Fibroblast of skin of back (primary cell): ENCODE measurements around the gene SDCBP2. TPM values are rescaled to one million over a fixed set of nuclear protein-coding genes. Genes with fewer than 3 reads are reported as not detected.

ENCODE experiments used
- DNase-seq: peaks from one replicate; pipeline ENCODE4 v3.0.0-alpha.2; 2013
- polyA plus RNA-seq, 2 experiments: library from polyadenylated mRNA; unstranded; fragments of 120-200 nt; gene quantifications; one replicate each; pipeline ENCODE4 v1.2.1, GENCODE V29; 2013; ENCODE audit not compliant: insufficient read length in 2 of 2

SDCBP2 gene, protein sequence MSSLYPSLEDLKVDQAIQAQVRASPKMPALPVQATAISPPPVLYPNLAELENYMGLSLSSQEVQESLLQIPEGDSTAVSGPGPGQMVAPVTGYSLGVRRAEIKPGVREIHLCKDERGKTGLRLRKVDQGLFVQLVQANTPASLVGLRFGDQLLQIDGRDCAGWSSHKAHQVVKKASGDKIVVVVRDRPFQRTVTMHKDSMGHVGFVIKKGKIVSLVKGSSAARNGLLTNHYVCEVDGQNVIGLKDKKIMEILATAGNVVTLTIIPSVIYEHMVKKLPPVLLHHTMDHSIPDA
- polyA plus RNA-seq (2013, experiment 1 of 2; ENCODE audit: insufficient read length), result 1.2 TPM
- 1.0 TPM for polyA plus RNA-seq (2013, experiment 2 of 2; ENCODE audit: insufficient read length)

DNA sequence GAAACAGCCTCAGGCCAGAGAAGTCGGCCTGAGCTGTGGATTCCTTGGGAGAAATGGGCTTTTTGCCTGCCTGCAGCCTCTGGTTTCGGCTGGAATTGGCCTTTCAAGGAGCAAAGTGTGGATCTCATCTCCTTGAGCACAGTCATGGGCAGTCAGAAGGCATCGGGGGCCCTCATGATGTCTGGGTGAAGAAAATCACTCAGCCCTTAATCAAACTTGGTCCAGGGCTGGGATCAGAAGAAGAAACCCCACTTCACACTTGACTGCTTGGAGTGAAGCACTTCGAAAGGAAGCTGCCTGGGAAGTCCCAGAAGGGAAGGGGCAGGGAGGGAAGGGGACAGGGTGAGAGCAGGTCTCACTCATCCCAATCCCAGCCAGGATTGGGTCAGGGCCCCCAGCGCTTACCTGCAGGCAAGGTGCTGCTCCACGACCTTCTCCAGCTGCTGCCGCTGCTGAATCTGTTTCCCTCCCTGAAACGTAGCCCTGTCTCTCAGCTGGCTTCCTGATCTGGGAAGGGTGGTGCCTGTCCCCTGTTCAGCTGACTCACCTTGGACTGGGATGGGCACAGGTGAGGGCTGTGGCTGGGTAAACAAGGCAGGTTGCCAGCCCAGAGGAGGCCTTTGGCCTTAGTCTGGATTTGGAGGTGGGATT, at the start of gene SDCBP2:
SDCBP2 (minus strand) TSS at position 460 of the 651 bp plus-strand sequence. CDS start 8,723 bp downstream, outside the sequence.
- DNase-seq, result no peak

DNA sequence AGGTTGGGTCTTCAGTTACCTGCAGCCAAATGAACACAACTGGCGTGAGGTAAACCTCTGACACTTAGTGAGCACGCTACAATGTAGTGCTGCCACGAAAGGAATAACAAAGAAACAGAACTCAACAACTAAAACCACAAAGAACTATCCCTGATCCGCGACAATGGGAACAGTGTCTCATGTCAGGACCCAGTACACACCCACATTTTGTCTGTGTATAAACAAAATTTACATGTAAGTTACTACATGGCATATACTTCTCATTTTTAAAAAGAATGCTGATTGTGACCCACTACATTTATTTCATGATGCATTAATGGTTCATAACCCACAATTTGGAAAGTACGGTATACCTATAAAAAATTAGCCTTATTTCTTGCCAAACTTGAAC, 49.8 kb upstream of the SDCBP2 start:
- no peak for DNase-seq

DNA sequence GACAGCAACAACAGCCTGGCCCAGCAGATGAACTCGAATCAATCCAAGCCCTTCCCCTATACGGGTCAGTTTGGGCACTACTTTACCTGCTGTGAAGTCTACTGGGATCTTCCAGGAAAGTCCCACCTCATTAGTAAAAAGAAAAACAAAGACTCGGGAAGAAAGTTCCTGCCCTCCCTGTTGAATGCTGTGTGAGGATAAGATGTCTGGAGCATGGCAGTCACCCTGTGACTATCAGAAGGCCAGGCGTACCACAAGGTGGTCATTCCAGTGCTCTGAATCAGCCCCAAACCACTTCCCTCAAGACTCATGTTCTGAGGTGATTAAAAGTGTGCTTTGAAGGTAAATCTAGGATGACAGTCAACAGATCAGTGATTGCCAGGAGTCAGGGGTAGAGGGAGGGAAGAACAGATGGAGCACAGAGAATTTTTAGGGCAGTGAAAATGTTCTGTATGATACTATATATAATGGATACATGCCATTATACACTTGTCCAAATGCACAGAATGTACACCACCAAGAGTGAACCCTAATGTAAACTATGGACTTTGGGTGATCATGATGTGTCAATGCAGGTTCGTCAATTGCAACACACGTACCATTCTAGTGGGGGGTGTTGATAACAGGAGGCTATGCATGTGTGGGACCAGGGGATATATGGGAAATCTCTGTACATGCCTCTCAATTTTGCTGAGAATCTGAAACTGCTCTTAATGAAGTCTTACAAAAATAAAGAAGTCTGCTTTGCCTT, 49.2 kb upstream of the SDCBP2 start:
- no peak for DNase-seq

DNA sequence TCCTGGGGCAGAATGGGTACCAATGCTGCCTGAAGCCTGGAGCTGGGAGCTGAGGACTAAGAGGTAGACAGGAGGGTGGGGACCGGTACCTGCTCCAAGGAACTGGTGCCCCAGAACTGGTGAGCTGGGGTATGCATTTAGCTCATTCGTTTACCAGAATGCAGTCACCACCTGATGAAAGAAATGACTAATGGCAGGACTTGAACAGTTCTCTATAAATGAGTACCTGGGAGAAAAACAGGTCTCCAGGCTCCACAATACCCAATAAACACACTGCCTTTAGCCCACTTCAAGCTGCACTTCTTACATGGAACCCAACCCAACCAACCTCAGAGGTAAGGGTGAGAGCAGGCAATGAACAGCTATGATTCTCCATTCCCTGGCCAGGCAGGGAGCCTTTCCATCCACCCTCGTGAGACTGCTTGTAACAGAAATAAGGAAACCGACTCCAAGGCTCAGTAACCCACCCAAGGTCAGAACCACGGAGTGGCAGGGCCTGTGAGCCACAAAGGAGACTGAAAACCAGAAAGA, 48.5 kb upstream of the SDCBP2 start:
- no peak for DNase-seq

DNA sequence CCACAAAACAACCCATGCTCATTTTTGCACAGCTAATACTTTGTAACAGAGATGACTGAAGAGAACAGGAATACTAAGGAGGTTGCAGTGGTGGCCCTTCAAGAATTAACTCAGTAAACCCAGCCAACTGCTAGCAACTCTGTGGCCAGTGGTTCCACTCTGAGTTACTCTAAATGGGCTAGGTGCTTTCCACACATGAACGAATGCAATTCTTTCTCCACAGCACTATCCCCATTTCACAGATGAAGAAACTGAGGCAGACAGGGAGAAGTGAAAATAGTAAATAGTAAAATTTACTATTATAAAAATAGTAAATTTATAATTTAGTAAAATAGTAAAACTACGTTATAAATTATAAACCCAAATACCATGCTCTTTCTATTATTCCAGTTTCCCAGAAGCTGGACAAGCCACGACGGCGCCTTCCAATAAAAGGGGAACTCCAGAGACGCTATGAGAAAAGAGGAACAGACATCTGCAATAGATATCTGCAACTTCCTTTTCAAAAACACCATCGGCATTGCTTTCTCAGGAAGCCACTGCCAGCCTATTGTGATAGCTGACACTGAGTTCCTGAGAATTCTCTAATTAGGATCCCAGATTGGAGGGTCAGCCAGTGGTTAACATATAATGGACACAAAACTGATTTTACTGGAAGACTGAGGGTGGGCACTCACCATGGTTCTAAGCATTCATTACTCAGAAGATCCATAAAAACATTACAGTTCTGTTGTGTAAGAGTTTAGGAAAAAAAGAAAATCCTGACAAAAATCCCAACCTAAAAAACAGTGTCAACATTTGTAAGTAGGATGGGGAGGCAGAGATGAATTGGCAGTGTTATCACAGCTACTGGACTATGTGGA, 47.7 kb upstream of the SDCBP2 start:
- DNase-seq, result no peak

DNA sequence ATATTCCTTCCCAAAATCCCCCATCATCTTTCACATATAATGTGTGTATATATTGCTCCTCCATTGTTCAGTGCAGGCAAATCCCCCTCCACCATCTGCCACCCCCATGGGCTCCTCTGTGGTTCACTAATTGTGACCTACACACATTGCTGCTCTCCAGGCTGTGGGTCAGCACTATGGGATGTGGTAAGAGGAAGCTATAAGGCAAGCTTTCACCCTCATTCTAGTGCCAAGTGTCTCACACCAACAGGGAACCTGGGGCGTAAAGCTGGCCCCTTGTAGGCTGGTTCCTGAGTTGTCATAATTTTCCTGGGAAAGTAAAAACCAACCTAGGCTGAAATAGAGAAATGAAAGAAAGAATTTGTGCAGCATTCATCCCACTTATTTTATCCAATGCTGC, 47.1 kb upstream of the SDCBP2 start:
- no peak for DNase-seq

DNA sequence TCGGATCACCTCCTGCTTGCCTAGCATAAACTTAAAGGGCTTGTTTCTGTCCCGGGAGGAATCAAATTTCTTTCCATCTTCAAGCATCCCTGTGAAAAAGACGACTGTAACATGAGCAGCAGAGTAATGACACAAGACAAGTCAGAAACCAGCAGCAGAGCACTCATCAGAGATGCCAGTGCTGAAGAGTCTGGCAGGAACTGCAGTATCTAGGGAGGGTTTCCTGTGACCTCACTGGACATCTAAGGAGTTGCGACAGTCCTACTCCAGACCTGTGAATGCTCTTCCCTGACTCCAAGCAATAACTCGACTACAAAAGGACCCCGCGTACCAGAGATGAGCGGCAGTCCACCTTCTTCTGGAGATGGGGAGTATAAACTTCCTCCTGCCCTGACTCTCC, 46.6 kb upstream of the SDCBP2 start:
- peak; percentile 52 for DNase-seq

DNA sequence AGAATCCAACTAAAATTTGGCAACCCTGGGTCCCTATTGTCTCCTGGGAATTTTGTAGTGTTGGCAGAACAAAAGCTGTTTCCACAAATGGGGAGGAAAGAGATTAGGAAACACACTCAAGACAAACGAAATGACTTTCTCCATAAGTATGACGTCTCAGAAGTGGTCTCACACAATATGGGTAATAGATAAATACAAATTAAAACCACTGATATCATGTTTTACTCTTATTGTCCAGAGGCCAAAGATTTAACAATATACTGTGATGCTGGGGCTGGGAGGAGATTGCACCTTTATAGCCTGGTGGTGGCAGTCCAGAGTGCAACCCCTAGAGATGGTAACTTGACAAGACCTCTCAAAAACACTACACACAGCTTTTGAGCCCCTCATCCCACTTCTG, 45.3 kb upstream of the SDCBP2 start:
- no peak for DNase-seq

DNA sequence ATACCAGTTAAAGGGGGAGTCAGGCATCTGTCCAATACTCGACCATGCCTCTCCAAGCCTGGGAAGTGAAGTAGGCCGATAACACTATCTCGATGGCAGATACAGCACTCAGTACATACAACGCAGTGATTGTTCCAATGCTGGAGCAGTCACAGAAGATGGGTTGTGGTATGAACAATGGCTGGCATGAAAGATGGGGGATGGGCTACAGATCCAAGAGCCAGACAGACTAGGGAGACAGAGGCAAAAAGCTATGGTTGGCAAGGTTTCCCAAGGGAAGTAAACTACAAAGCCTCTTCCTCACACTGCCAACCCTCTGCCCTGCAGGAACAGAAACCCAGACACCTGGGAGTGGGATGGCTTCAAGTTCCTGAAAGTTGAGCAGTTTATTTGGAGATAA, 44.7 kb upstream of the SDCBP2 start:
- DNase-seq, result no peak

DNA sequence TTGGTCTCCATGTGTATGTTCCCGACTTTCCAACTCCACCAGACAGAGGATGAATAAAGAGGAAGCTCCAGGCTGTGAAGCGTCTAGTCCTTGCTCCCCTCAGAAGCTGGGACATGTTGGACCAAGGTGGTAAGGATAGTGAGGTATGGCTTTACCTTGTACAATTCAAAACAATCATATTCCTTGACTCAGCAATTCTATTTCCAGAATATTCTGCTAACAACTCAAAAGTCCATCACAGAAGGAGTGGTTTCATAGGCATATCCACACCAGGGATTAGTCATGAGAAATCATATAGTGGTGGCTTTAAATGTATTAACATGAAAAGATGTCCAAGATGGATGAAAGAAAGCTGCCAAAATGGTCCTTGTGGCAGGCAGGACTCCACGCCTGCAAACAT, 44.1 kb upstream of the SDCBP2 start:
- no peak for DNase-seq

DNA sequence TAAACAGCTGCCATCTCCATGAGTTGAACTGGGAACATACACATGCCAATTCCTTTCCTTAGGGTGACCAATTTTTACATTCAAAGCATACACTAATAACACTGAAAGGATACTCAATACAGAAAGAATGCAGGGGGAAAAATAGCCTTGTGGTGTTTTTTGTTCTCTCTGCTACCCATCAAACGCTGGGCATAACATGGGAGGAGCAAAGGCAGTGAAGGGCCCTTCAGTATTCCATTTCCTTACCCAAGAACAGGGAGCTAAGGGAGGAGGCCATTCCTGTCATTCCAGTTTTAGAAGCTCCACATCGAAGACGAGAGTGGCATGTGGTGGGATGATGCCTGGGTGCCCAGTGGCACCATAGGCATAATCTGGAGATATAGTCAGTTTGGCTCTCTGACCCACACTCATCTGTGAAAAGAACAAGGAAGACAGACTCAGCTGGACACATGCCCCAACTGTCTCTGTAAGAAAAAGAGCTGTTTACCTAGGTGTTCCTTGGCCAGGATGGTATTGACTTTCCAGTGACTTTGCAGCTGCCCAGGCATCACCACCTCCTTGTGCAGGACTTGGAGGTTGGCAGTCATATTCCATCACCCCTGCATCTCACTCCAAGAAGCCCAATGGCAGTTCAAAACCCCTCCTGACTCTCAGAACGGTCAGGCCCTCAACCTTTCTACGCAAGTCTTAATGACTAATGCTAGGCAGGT, 43.0 kb upstream of the SDCBP2 start:
- DNase-seq, result no peak

DNA sequence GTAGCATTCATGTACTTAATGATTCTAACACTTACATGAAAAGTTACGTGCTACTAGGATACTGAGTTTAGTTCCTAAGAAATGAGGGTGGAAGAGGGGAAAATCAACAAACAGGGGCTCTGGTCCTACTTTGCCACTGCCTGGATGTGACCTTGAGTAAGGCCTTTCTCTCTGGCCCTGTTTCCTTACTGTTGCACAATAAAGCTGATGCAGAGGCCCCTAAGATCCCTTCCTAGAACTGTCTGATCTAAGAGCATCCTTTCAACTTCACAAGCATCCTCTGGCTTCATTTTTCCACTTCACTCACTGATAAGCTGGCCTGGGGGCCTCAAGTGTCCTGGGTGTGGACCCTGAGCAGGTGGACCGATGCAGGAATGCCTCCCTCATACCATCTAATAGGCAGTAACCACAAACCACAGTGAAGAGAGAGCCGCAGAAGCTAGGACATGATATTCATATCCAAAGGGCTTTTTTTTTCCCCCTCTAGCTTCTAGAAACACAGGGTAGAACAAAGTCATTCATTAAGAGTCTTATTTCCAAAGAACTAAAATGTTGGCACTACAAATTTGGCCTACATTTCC, 42.4 kb upstream of the SDCBP2 start:
- no peak for DNase-seq

DNA sequence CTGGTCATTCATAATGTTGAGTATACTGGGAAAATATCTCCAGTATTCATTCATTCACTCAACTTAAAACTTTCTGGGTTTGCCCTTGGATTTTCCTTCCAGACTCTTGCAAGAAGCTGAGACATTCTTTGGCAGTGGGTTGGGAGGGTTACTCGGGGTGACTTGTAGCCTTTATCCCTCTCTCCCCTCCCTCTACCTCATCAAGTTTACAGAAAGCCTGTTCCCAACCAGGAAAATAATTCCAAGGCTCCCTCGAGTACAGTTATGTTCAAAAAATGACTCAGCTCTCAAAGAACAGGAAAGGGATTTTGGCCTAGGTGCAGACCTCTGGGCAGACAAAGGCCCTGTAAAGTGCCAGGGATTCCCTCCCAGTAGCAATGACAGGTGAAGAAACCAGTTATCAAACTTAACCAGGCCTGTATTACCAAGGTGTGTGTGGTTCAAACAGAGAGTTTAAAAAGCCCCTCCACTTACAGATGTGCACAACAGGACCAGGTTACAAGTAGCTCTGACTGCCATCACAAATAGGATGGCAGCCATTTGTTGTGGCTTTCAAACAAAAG, 41.7 kb upstream of the SDCBP2 start:
- peak; percentile 36 for DNase-seq

DNA sequence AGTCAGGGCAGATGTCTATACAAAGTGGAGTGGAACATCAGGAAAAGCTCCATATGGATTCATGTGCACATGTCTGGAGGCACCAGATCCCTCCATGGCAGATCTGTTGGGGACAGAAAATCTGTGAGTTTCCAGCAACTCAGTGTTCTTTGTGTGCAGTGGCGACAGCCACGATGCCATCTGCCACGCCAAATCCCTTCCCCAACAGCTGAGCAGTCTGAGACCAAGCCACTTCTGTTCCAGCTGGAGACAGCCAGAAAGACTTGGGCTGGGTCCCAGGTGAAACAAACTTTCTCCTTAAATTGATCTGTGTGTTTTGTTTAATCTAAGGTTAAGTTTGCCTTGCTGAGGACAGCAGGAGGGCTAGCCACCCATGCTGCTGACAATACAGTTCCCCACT, 41.0 kb upstream of the SDCBP2 start:
- DNase-seq, result no peak

DNA sequence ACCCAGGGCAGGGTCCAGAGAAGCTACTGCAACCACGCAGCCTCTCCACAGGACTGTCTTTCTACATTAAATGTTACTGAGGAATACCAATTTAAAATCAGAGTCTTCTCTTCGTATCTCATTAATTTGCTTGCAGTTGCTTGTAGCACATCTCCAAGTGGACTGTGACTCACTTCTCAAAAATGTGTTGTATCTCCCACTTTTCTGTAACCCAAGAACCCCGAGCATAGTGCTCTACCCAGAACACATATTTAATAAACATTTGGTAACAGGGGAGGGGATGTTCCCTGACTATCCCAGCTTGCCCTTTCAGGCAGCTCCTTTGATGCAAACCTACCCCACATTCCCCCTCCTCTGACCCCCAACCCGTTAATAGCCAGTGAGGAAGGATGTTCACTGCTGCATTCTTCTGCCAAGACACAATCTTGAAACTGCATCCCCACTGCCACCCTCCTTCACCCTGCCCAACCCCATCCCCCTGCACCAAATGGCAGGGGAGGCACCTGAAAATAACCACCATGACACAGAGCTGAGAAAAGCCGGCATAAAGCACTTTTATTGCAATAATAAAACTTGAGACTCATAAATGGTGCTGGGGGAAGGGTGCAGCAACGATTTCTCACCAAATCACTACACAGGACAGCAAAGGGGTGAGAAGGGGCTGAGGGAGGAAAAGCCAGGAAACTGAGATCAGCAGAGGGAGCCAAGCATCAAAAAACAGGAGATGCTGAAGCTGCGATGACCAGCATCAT, 39.7 kb upstream of the SDCBP2 start:
- DNase-seq, result peak; percentile 36

DNA sequence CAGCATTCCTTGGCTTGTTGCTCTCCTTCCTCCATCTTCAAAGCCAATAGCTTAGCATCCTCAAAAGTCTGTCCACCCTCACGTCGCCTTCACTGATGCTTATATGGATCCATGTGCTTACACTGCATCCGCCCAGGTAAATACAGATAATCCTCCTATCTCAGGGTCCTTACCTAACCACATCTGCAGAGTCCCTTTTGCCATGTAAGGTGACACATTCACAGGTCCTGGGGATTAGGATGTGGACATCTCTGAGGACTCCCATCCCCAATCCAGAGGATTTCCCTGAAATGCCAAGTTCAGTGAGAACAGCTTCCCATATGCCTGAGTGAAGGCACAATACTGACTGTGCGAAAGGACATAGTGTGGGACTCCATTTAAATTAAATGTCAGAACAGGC, 38.5 kb upstream of the SDCBP2 start:
- no peak for DNase-seq

DNA sequence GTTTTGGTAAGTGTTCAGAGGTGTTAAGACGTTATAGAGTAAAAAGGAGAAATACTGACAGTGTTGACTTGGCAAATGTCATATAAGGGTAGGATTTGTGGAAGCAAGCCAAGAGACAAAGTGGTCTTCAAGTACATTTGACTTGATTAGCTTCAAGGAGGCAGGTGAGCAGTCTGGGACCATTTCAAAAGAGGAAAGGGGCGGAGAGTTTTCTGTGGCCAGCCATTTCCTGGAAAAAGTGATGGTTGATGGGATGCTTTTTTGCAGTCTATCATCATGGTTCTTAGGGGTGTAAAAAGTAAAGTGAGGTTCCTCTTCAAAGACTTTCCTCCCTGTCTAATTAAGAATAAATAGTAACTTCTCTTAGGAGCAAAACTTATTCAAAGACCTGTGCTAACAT, 35.2 kb upstream of the SDCBP2 start:
- DNase-seq, result no peak

DNA sequence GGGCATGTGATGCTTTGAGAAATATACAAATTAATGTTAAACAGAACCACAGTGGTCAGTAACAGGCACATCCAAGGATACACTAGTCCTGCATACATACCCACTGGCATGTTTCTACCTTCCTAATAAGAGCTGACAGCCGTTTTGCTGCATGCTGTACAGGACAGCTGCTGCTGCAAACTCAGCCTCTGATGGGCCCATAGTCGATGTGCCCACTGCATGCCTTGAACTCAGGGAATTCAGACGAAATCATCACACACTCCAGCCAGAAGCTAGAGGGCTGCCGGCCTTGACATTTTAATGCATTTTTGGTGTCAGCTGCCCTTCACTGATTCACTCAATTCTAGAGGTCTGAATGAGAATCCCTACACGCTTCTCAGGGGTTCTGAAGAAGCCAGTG, 34.6 kb upstream of the SDCBP2 start:
- DNase-seq, result no peak

DNA sequence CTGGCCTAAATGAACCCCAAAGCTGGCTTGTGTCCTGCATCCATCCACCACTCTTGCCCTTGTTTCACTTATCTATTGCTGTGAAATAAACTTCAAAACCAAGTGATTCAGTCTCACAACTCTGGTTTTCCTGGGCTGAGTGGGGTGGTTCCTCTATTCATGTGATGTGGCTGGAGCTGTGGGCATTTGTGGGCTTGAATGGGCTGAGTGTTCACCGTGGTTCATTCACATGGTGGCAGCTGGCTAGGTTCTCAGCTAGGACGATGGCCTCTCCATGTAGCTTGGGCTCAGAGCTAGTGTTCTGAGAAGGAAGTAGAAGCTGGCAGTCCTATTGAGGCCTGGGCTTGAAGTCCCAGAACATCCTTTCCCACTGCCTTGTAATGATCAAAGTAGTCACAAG, 33.5 kb upstream of the SDCBP2 start:
- no peak for DNase-seq
